Neuronal stem cell (in vitro differentiated cells): ENCODE measurements around the gene ASB4.
A peak's percentile ranks its signal among the peaks of the same experiment; 100 is the strongest.

Experiments used
- DNase-seq: peaks from one replicate; pipeline ENCODE4 v3.0.0-alpha.2; 2013; ENCODE audit warnings: low spot score
- H2AFZ ChIP-seq: one replicate; pipeline ENCODE4 v1.6.1; 2013; ENCODE audit warnings: mild to moderate bottlenecking, low read length, inconsistent platforms
- H2AK5ac ChIP-seq: 2 replicates; pipeline ENCODE4 v1.6.1; 2013; ENCODE audit warnings: low read depth, mild to moderate bottlenecking, inconsistent platforms, low read length, moderate library complexity, mixed read lengths
- H2BK120ac ChIP-seq: 2 replicates; pipeline ENCODE4 v1.6.1; 2013; ENCODE audit warnings: low read depth, mild to moderate bottlenecking, inconsistent platforms, low read length, moderate library complexity, mixed read lengths
- H2BK12ac ChIP-seq: one replicate; pipeline ENCODE4 v1.6.1; 2013; ENCODE audit warnings: low read length, inconsistent platforms
- H2BK15ac ChIP-seq: 2 replicates; pipeline ENCODE4 v1.6.1; 2013; ENCODE audit warnings: mild to moderate bottlenecking, low read length, inconsistent platforms, mixed read lengths
- H2BK5ac ChIP-seq: one replicate; pipeline ENCODE4 v1.6.1; 2013; ENCODE audit warnings: inconsistent platforms, mild to moderate bottlenecking, low read length, moderate library complexity
- H3K14ac ChIP-seq: one replicate; pipeline ENCODE4 v1.6.1; 2013; ENCODE audit warnings: low read length, inconsistent platforms
- H3K18ac ChIP-seq: 2 replicates; pipeline ENCODE4 v1.6.1; 2013; ENCODE audit warnings: low read length, inconsistent platforms
- H3K23ac ChIP-seq: 2 replicates; pipeline ENCODE4 v1.6.1; 2013; ENCODE audit warnings: low read depth, mild to moderate bottlenecking, mixed read lengths, low read length, inconsistent platforms; ENCODE audit not compliant: poor library complexity
- H3K27ac ChIP-seq: replicated peaks from 3 replicates; pipeline ENCODE4 v1.5.1; 2013; ENCODE audit warnings: low read length, inconsistent platforms
- H3K27me3 ChIP-seq, 3 experiments: 2 replicates each; pipeline ENCODE4 v1.6.1; 2013; ENCODE audit warnings: low read length in 3 of 3, mild to moderate bottlenecking in 2 of 3, inconsistent platforms in 1 of 3, low read depth in 1 of 3, mixed read lengths in 1 of 3, moderate library complexity in 1 of 3; ENCODE audit not compliant: control insufficient read depth in 3 of 3, insufficient read depth in 3 of 3
- H3K36me3 ChIP-seq, 2 donors: replicated peaks in 1 of 2; 2 replicates each; pipeline ENCODE4 v1.6.1; 2013; ENCODE audit warnings: low read length in 2 of 2; ENCODE audit not compliant: control insufficient read depth in 2 of 2, insufficient read depth in 2 of 2
- H3K4ac ChIP-seq: 2 replicates; pipeline ENCODE4 v1.6.1; 2013; ENCODE audit warnings: inconsistent platforms, mild to moderate bottlenecking, low read length, moderate library complexity
- H3K4me1 ChIP-seq, 2 donors: 1 replicate in 1 of 2; 2 replicates in 1 of 2; pipeline ENCODE4 v1.6.1; 2013; ENCODE audit warnings: low read length in 2 of 2, low read depth in 1 of 2; ENCODE audit not compliant: control insufficient read depth in 2 of 2, insufficient read depth in 1 of 2
- H3K4me2 ChIP-seq: one replicate; pipeline ENCODE4 v1.6.1; 2013; ENCODE audit warnings: mild to moderate bottlenecking, low read length, inconsistent platforms; ENCODE audit not compliant: insufficient read depth, poor library complexity, severe bottlenecking
- H3K4me3 ChIP-seq, 2 donors: 2 replicates each; pipeline ENCODE4 v1.5.1; 2013; ENCODE audit warnings: low read length in 2 of 2, mild to moderate bottlenecking in 2 of 2, inconsistent platforms in 1 of 2, moderate library complexity in 1 of 2
- H3K79me1 ChIP-seq: one replicate; pipeline ENCODE4 v1.6.1; 2013; ENCODE audit warnings: low read depth, mild to moderate bottlenecking, inconsistent platforms, low read length, moderate library complexity
- H3K9ac ChIP-seq: one replicate; pipeline ENCODE4 v1.6.1; 2013; ENCODE audit warnings: mild to moderate bottlenecking, low read depth, low read length, inconsistent platforms; ENCODE audit not compliant: poor library complexity
- H3K9me3 ChIP-seq, 2 donors: replicated peaks in 1 of 2; 2 replicates each; pipeline versions ENCODE3 to v1.6.1; 2013; ENCODE audit warnings: low read length in 2 of 2, mild to moderate bottlenecking in 2 of 2, inconsistent platforms in 1 of 2, low read depth in 1 of 2, mixed read lengths in 1 of 2, moderate library complexity in 1 of 2; ENCODE audit not compliant: control insufficient read depth in 2 of 2, insufficient read depth in 1 of 2
- H4K8ac ChIP-seq: one replicate; pipeline ENCODE4 v1.6.1; 2013; ENCODE audit warnings: low read depth, mild to moderate bottlenecking, inconsistent platforms, low read length, moderate library complexity
- H4K91ac ChIP-seq: one replicate; pipeline ENCODE4 v1.6.1; 2013; ENCODE audit warnings: low read length, low read depth, mild to moderate bottlenecking, inconsistent platforms; ENCODE audit not compliant: poor library complexity
- WGBS, 2 donors: extraction: QIAGEN DNeasy Blood & Tissue Kit; methylation state at CpG; one replicate each; pipeline ENCODE4 v1.1.7; 2013; ENCODE audit warnings: missing lambda C conversion rate in 2 of 2, mixed read lengths in 1 of 2; ENCODE audit not compliant: insufficient read length in 2 of 2, insufficient replicate concordance in 1 of 2; ENCODE audit errors: extremely low coverage in 2 of 2; 5-methylcytosine and 5-hydroxymethylcytosine counted together

The ASB4 gene

DNA sequence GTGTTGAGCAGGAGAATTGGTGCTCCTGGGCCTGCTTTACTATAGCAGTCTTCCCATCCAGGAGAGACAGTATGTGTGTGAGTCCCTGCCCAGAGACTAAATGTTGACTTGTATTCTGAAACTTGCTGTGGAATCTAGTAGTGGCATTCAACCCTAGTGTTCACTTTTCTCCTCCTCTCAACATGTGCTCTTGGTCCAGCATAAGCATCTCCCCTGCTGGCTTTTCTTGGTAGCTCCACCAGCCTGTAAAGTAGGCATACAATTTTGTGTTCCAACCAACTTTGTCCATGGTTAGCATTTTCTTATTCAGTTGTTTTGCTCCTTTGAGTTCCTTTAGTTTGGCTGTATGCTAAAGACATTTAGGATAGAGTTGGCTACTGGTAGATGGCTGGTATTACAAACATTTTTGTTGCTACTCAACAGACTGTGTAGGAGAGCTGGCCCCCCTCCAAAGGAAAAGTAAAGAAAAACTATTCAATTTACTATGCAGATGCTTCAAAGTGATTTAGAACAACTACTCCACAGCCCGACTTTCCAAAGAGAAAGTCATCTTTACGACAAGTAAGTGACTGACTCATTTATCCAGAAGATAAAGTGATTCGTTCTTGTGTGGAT is 46.0 kb downstream of the ASB4 start:
- no peaks in the 10 kb centered on the region for H3K79me1 ChIP-seq
- no peak overlapping the region for H2BK12ac ChIP-seq
- H3K27me3 ChIP-seq, result no peaks in the 10 kb centered on the region
- H4K8ac ChIP-seq, result no peak overlapping the region
- DNase-seq, result no peak
- no peak overlapping the region for H2BK5ac ChIP-seq
- H3K4ac ChIP-seq, result no peak overlapping the region
- H3K18ac ChIP-seq, result no peak overlapping the region
- no peak overlapping the region for H2BK120ac ChIP-seq
- WGBS, 2 donors, result no CpG with 5 or more reads among the region's 3 CpGs
- no peaks in the 10 kb centered on the region for H3K36me3 ChIP-seq
- no peak overlapping the region for H3K4me2 ChIP-seq
- H3K23ac ChIP-seq, result no peak overlapping the region
- no peak overlapping the region for H4K91ac ChIP-seq
- H3K9me3 ChIP-seq, result no peaks in the 10 kb centered on the region
- H2BK15ac ChIP-seq, result no peak overlapping the region
- H3K27ac ChIP-seq, result no peak overlapping the region
- H3K9ac ChIP-seq, result no peak overlapping the region
- peaks cover 0 to 3% of the 10 kb centered on the region in 2 donors for H3K4me1 ChIP-seq
- H3K14ac ChIP-seq, result no peak overlapping the region
- H3K4me3 ChIP-seq, result no peak overlapping the region
- H2AK5ac ChIP-seq, result no peak overlapping the region
- peak overlapping the region; percentile 18 for H2AFZ ChIP-seq

DNA sequence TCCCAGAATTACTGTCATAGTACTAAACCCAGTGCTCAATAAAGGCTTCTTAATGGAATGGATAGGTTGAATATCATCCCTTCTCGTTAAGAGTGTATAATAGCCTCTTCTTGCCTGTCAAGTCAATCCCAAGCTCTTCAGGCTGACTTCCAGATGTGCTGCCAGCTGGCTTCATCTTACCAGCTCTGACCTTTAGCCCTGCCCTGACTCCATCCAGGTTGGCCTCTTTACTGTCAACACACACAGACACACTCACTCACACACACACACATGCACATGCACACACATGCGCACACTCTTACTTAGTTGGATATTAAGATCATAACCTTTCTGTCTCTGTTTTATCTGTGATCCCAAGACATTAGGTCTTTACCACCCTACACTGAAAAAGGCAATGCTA is 49.1 kb downstream of the ASB4 start:
- H2BK120ac ChIP-seq, result no peak overlapping the region
- no peaks in the 10 kb centered on the region for H3K36me3 ChIP-seq
- no CpG with 5 or more reads among the region's 2 CpGs for WGBS, 2 donors
- no peak overlapping the region for H4K91ac ChIP-seq
- DNase-seq, result no peak
- no peaks in the 10 kb centered on the region for H3K79me1 ChIP-seq
- H3K18ac ChIP-seq, result no peak overlapping the region
- no peak overlapping the region for H3K14ac ChIP-seq
- no peak overlapping the region for H2AK5ac ChIP-seq
- H3K9me3 ChIP-seq, result no peaks in the 10 kb centered on the region
- H2BK12ac ChIP-seq, result no peak overlapping the region
- H3K23ac ChIP-seq, result no peak overlapping the region
- H2BK15ac ChIP-seq, result no peak overlapping the region
- H2BK5ac ChIP-seq, result no peak overlapping the region
- H4K8ac ChIP-seq, result no peak overlapping the region
- no peak overlapping the region for H3K27ac ChIP-seq
- H2AFZ ChIP-seq, result no peak overlapping the region
- no peak overlapping the region for H3K4me3 ChIP-seq
- H3K9ac ChIP-seq, result no peak overlapping the region
- no peak overlapping the region for H3K4ac ChIP-seq
- no peaks in the 10 kb centered on the region for H3K4me1 ChIP-seq
- H3K27me3 ChIP-seq, result no peaks in the 10 kb centered on the region
- H3K4me2 ChIP-seq, result no peak overlapping the region

DNA sequence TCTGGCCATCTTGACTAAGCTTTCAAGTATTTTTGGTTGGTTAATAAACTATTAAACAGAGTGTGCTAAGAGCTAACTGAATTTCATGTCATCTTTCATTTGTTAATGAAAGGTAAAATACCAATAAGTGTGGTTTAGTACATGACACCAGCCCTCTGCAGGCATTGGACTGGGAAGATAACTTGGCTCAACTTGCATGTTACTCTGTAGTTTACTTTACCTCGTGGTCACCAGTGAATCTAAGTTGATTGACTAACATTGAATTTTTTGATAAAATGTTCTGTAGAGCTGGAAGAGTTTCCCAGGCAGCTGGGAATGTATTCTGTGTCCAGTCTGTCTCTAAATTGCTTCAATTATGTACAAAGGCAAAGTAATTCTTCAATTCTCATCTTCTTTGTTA is 49.9 kb downstream of the ASB4 start:
- H2BK12ac ChIP-seq, result no peak overlapping the region
- H3K4ac ChIP-seq, result no peak overlapping the region
- H3K27ac ChIP-seq, result no peak overlapping the region
- no peak overlapping the region for H2AK5ac ChIP-seq
- no CpG with 5 or more reads among the region's 1 CpG for WGBS, 2 donors
- H3K36me3 ChIP-seq, result no peaks in the 10 kb centered on the region
- no peaks in the 10 kb centered on the region for H3K9me3 ChIP-seq
- H4K8ac ChIP-seq, result no peak overlapping the region
- no peak overlapping the region for H3K9ac ChIP-seq
- H3K14ac ChIP-seq, result no peak overlapping the region
- H2BK15ac ChIP-seq, result no peak overlapping the region
- H3K23ac ChIP-seq, result no peak overlapping the region
- H2AFZ ChIP-seq, result no peak overlapping the region
- no peak overlapping the region for H2BK120ac ChIP-seq
- no peak overlapping the region for H2BK5ac ChIP-seq
- no peak overlapping the region for H3K4me2 ChIP-seq
- no peak overlapping the region for H3K4me3 ChIP-seq
- no peak for DNase-seq
- no peak overlapping the region for H3K18ac ChIP-seq
- no peaks in the 10 kb centered on the region for H3K79me1 ChIP-seq
- no peaks in the 10 kb centered on the region for H3K27me3 ChIP-seq
- H4K91ac ChIP-seq, result no peak overlapping the region
- no peaks in the 10 kb centered on the region for H3K4me1 ChIP-seq

DNA sequence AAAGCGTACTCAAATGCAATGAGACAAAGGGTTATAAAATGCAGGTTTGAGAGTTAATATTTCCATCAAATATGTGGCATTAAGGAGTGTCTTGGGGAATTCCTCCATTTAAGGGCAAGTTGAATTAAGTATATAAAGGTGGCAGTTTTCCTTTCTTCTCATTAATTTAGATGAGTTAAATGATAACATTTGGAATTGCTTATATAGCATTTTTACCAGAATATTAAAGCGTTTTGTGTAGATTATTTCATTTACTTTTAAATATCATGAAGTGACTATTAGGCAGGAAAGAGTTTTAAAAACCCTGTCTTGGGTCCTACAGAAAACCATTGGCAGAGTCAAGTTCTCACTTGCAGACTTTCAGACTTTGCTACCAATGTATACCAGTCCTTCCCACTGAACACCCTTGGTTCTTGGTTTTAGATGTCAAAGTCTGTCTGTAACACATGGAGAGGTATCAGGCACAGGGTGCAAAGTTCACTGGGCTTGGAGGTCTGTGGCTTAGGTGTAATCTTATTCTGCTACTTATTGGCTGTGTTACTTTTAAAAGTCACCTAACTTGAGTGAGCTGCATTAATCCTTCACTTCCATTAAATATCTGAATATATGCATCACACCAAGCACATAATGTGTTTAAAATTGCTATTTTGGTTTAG is 51.0 kb downstream of the ASB4 start:
- no peak overlapping the region for H3K27ac ChIP-seq
- no peak overlapping the region for H2BK12ac ChIP-seq
- H2AK5ac ChIP-seq, result no peak overlapping the region
- WGBS, 2 donors, result no CpG with 5 or more reads among the region's 2 CpGs
- H3K4ac ChIP-seq, result no peak overlapping the region
- no peak overlapping the region for H3K9ac ChIP-seq
- no peak overlapping the region for H4K8ac ChIP-seq
- no peaks in the 10 kb centered on the region for H3K36me3 ChIP-seq
- no peak overlapping the region for H2BK15ac ChIP-seq
- H3K4me1 ChIP-seq, result no peaks in the 10 kb centered on the region
- H2BK120ac ChIP-seq, result no peak overlapping the region
- no peaks in the 10 kb centered on the region for H3K79me1 ChIP-seq
- H2BK5ac ChIP-seq, result no peak overlapping the region
- no peak overlapping the region for H2AFZ ChIP-seq
- no peaks in the 10 kb centered on the region for H3K9me3 ChIP-seq
- no peak overlapping the region for H3K18ac ChIP-seq
- H3K27me3 ChIP-seq, result no peaks in the 10 kb centered on the region
- H4K91ac ChIP-seq, result no peak overlapping the region
- H3K4me3 ChIP-seq, result no peak overlapping the region
- no peak overlapping the region for H3K4me2 ChIP-seq
- no peak for DNase-seq
- H3K23ac ChIP-seq, result no peak overlapping the region
- H3K14ac ChIP-seq, result no peak overlapping the region
